HG03066 (cell line): ENCODE data around the gene ALG9.
"Not testable (repeated sequence)": the region's sequence is repeated elsewhere in the genome, so short reads cannot be mapped to it uniquely, and the experiment has no call there.

Source experiments
- ATAC-seq: cut with Tn5 transposase; IDR thresholded peaks from one replicate; pipeline ENCODE4 v1.9.1; 2021; ENCODE audit warnings: low read depth; ENCODE audit not compliant: unreplicated experiment

The ALG9 gene

GRCh38 chr11:111870886-111871692 is at the start of gene ALG9:
TSS of gene ALG9 (minus strand) at chr11:111871581. CDS start at chr11:111871482, 99 bp downstream.
- peak; percentile 89 for ATAC-seq

GRCh38 chr11:111920908-111921307 is 49.5 kb upstream of the ALG9 start:
- no peak for ATAC-seq

DNA sequence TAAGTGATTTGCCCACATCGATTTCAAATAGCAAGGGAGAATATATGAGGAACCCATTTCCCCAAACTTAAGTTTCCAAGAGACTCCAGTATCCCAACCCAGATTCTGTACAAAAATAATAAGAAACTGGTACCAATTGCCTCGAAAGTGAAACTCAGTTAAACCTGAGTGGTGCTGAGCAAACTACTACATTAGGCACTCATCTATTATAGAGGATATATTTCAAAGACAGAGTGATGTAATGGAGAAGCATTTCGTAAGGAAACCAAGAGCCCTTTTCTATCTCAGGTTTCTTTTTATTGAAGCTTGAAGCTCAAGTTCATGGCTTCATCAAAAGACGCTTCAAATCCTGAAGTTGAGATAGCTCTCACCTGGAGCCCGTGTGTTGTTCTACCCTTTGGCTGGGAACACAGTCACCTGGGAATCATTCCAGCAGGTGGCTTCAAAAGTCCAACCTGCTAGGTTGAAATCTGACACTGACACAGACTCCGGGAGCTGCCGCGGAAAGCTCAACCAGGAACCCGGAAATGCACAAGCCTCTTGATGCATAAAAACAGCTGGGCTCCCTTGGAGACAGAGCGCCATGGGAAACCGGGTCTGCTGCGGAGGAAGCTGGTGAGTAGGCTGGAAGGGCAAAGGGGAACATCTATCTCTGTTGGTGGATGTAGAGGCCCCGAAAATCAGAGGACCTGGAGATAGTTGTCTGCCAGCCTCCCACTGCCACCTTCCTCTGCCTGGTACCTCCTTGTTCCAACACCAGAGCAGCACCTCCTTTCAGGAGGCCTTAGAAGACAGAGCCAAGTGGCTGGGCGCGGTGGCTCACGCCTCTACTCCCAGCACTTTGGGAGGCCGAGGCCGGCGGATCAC is 47.2 kb upstream of the ALG9 start, which contains the start of gene C11orf52:
TSS of gene C11orf52 (plus strand) at position 524 of the 867 bp plus-strand sequence. CDS start at position 584, 60 bp downstream.
- ATAC-seq = no peak

- no peak for ATAC-seq
Measured at GRCh38 chr11:111917788-111918187, 46.4 kb upstream of the ALG9 start.

DNA sequence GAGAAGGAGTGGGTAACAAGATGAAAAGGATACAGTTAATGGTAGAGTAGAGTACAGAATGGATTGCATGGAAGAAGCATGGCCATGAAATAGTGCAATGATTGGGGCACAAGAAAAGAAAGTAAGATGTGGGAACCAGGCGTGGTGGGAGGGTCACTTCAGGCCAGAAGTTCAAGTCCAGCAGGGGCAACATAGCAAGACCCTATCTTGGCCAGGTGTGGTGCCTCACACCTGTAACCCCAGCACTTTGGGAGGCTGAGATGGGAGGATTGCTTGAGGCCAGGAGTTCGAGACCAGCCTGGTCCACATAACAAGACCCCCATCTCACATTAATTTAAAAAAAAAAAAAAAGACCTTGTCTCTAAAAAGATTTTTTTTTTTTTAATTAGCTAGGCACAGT is 45.9 kb upstream of the ALG9 start:
- no peak for ATAC-seq

DNA sequence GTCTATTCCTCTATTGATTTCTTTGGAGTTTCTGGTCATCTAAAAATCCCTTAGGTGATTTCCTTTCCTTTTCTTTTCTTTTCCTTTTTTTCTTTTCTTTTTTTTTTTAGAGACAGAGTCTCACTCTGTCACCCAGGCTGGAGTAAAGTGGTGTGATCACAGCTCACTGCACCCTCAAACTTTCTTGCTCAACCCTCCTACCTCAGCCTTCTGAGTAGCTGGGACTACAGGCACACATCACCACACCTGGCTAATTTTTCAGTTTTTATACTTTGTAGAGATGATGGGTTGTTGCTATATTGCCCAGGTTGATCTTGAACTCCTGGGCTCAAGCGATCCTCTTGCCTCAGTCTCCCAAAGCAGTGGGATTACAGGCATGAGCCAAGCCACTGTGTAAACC is 45.4 kb upstream of the ALG9 start:
- no peak for ATAC-seq

DNA sequence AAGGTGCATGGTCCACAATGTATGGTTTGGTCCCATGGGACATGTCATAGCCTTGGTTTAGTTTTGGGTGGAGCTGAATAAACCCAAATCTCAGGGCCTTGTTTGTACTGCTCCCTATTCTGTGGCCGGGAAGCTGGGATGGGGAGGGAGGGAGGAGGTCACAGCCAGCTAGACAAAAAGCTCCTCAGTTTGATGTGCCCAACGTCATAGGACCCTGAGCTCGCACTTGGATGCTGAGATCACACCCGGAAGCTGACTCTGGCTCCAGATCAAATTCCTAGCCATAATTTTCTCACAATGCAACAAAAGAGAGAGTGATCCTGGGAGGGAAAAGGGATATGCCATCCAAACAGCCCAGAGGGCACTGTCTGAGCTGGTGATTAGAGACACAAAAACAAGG is 42.6 kb upstream of the ALG9 start:
- no peak for ATAC-seq

DNA sequence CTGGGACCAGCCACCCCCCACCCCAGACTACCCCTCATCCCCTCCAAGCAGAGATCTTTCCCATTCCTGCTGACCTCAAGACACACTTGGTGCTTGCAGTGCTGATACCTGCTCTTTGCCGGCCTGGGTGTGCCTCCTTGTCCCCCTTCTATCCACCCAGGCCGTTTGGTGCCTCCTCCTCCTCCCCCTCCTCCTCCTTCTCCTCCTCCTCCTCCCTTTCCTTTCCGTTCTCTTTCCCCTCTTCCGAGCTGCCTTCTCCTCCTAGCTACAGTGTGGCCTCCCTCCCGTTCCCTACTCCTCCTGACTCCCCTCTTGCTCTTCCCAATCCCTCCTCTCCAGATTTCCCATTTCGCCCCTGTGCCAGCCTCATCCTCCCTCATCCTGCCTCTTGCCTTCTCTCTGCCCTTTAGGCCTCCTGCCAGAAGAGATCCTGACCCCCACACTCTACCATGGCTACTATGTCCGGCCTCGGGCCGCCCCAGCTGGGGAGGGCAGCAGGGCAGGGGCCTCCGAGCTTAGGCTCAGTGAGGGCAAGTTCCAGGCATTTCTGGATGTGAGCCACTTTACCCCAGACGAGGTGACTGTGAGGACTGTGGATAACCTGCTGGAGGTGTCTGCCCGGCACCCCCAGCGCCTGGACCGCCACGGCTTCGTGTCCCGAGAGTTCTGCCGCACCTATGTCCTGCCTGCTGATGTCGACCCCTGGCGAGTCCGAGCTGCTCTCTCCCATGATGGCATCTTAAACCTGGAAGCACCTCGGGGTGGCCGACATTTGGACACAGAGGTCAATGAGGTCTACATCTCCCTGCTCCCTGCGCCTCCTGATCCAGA is 41.9 kb upstream of the ALG9 start:
- ATAC-seq = no peak

GRCh38 chr11:111912535-111912934 is 41.2 kb upstream of the ALG9 start, which contains the start of gene HSPB2:
TSS of gene HSPB2 (plus strand) at chr11:111912734. CDS start at chr11:111912830, 96 bp downstream.
- ATAC-seq = no peak

- ATAC-seq = no peak
Measured at GRCh38 chr11:111911563-111912401, 40.4 kb upstream of the ALG9 start, which contains the start of gene CRYAB. TSS of gene CRYAB (minus strand) at chr11:111911770. CDS start at chr11:111911724, 46 bp downstream.

GRCh38 chr11:111910676-111911562 is 39.5 kb upstream of the ALG9 start:
- no peak for ATAC-seq

GRCh38 chr11:111909378-111909777 is 38.0 kb upstream of the ALG9 start:
- ATAC-seq = no peak

- ATAC-seq = no peak
Measured at GRCh38 chr11:111908639-111909305, 37.4 kb upstream of the ALG9 start.

- ATAC-seq = no peak
Measured at GRCh38 chr11:111906680-111907079, 35.3 kb upstream of the ALG9 start.

GRCh38 chr11:111905411-111905810 is 34.0 kb upstream of the ALG9 start:
- no peak for ATAC-seq

GRCh38 chr11:111886844-111887243 is 15.5 kb upstream of the ALG9 start:
- no peak for ATAC-seq

DNA sequence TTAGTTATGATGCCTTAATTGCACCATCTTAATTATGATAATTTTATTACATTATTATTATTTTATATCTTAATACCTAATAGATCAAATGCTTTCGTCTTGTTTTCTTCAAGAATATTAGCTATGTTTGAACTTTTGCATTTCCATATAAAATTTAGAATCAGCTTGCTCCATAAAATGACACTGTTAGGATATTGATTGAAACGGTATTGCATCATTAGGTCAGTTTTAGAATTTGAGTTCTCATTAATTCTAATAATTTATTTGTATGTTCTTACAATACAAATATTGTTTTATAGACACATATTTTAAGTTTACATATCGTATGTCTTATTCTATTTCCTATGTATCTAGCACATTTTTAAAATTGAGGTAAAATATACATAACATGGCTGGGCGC is 14.7 kb upstream of the ALG9 start:
- no peak for ATAC-seq

DNA sequence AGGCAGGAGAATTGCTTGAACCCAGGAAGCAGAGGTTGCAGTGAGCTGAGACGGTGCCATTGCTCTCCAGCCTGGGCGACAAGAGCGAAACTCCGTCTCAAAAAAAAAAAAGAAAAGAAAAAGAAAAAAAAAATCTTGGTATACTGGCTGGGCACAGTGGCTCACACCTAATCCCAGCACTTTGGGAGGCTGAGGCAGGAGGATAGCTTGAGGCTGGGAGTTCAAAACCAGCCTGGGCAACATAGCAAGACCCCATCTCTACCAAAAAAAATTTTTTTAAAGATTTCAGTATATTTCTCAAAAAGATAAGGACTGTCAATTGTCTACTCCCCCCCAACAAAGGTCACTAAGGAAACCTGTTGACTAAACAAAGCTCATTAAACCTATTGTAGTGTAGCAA is 13.7 kb upstream of the ALG9 start:
- not testable (repeated sequence) for ATAC-seq
